ENCODE measurements around the gene PDE9A. TPM values are rescaled to one million over a fixed set of nuclear protein-coding genes. Genes with fewer than 3 reads are reported as not detected.

PDE9A gene
- polyA plus RNA-seq, 1 donor: 44.3 TPM

GRCh38 chr21:42739061-42739931 lies 85.9 kb downstream of the PDE9A start:
- DNase-seq: no peak

- no peak for DNase-seq
These were observed 87.0 kb downstream of the PDE9A start for GRCh38 chr21:42740405-42740909.

GRCh38 chr21:42741066-42741465 lies 87.6 kb downstream of the PDE9A start:
- no peak for DNase-seq

GRCh38 chr21:42744520-42745445 lies 91.4 kb downstream of the PDE9A start:
- DNase-seq: no peak

- DNase-seq: no peak
These were observed 92.3 kb downstream of the PDE9A start for GRCh38 chr21:42745511-42746239.

- no peak for DNase-seq
These were observed 92.8 kb downstream of the PDE9A start for GRCh38 chr21:42746240-42746592.

- DNase-seq: no peak
These were observed 93.3 kb downstream of the PDE9A start for GRCh38 chr21:42746593-42747275.

GRCh38 chr21:42747276-42747701 lies 93.9 kb downstream of the PDE9A start:
- no peak for DNase-seq

- DNase-seq: no peak
These were observed 94.4 kb downstream of the PDE9A start for GRCh38 chr21:42747746-42748351.

- DNase-seq: no peak
These were observed 95.3 kb downstream of the PDE9A start for GRCh38 chr21:42748620-42749176.

GRCh38 chr21:42750737-42751530 lies 97.5 kb downstream of the PDE9A start:
- DNase-seq: no peak

GRCh38 chr21:42751866-42752265 lies 98.4 kb downstream of the PDE9A start:
- DNase-seq: no peak

GRCh38 chr21:42753804-42754203 lies 100.4 kb downstream of the PDE9A start:
- DNase-seq: no peak

- no peak for DNase-seq
These were observed 101.0 kb downstream of the PDE9A start for GRCh38 chr21:42754270-42754933.

- DNase-seq: no peak
These were observed 101.7 kb downstream of the PDE9A start for GRCh38 chr21:42755031-42755665.

GRCh38 chr21:42755766-42756579 lies 102.6 kb downstream of the PDE9A start:
- no peak for DNase-seq

GRCh38 chr21:42756580-42757250 lies 103.3 kb downstream of the PDE9A start:
- no peak for DNase-seq

All from left kidney (tissue), 2 donors.